ENCODE results near the gene PLCH2. TPM values are rescaled to one million over a fixed set of nuclear protein-coding genes. Genes with fewer than 3 reads are reported as not detected.

PLCH2 gene
- total RNA-seq, 1 experiment from 2014 or later: not detected

DNA sequence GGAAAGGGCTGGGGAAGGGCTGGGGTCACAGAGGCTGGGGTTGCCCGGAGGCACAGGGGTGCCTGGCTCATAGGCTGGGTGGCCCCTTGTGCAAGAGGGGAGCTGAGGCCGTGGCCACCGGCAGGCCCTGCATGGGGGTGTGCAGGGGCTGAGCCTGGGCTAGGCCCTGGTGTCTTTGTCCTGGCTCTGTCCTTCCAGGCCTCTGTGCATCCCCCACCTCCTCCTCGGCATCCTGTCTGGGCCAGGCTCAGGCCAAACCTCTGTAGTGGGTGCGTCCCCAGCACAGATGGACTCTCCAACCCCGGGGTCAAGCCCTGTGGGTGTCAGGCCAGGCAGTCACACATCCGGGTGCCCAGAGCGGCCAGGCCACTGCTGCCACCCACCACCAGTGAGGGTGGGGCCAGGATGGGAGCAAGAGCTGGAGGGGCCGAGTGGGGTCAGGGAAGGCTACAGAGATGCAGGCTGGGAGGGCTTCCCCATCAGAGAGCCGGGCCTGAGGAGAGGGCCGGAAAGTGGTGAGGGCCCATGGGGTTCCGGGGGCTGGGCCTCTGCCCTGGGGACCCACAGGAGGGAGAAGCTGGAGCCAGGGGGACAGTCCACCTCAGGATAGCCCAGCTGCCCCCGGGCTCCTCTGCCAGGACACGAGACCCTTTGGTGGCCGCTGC lies 30.9 kb downstream of the PLCH2 start:
- ChIA-PET POLR2A (ENCODE audit: low non-redundant PET) (no interaction called here), CTCF (no interaction called here)
- no peaks in the 10 kb centered on the region for H3K9me3 ChIP-seq (ENCODE audit: low read depth, low read length, poor library complexity, severe bottlenecking)
- H3K27me3 ChIP-seq (replicated peaks; ENCODE audit: insufficient read depth, low read depth, low read length, poor library complexity): no peaks in the 10 kb centered on the region
- peaks cover 26% of the 10 kb centered on the region for H3K36me3 ChIP-seq (ENCODE audit: insufficient read depth, low read length, poor library complexity, severe bottlenecking)
- intact Hi-C loops (cut with micrococcal nuclease; ENCODE audit: unreplicated experiment): no loop called here
- no peaks in the 10 kb centered on the region for H3K4me1 ChIP-seq (ENCODE audit: insufficient read depth, low read length, poor library complexity, severe bottlenecking)
- no peak overlapping the region for H3K27ac ChIP-seq (ENCODE audit: low read depth, low read length, poor library complexity, severe bottlenecking)
- no peak for DNase-seq (ENCODE audit: low spot score)
- BruUV-seq (replicated peaks): no TSS peak
- H3K4me3 ChIP-seq (ENCODE audit: low read depth, low read length, poor library complexity, severe bottlenecking): no peak overlapping the region
- TF ChIP-seq, protein P1, sequence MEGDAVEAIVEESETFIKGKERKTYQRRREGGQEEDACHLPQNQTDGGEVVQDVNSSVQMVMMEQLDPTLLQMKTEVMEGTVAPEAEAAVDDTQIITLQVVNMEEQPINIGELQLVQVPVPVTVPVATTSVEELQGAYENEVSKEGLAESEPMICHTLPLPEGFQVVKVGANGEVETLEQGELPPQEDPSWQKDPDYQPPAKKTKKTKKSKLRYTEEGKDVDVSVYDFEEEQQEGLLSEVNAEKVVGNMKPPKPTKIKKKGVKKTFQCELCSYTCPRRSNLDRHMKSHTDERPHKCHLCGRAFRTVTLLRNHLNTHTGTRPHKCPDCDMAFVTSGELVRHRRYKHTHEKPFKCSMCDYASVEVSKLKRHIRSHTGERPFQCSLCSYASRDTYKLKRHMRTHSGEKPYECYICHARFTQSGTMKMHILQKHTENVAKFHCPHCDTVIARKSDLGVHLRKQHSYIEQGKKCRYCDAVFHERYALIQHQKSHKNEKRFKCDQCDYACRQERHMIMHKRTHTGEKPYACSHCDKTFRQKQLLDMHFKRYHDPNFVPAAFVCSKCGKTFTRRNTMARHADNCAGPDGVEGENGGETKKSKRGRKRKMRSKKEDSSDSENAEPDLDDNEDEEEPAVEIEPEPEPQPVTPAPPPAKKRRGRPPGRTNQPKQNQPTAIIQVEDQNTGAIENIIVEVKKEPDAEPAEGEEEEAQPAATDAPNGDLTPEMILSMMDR (conservative IDR thresholded peaks at IDR 0.05; ENCODE audit: low read depth, low read length): no peak
- TF ChIP-seq EZH2 (IDR thresholded peaks at IDR 0.05; ENCODE audit: borderline replicate concordance, low read depth, low read length, poor library complexity, severe bottlenecking): no peak

GRCh38 chr1:2507744-2508155 lies 31.7 kb downstream of the PLCH2 start:
- Histone ChIP-seq H3K36me3 (ENCODE audit: insufficient read depth, low read length, poor library complexity, severe bottlenecking) (peaks cover 30% of the 10 kb centered on the region), H3K9me3 (ENCODE audit: low read depth, low read length, poor library complexity, severe bottlenecking) (no peaks in the 10 kb centered on the region), H3K27me3 (replicated peaks; ENCODE audit: insufficient read depth, low read depth, low read length, poor library complexity) (no peaks in the 10 kb centered on the region), H3K27ac (ENCODE audit: low read depth, low read length, poor library complexity, severe bottlenecking) (no peak overlapping the region), H3K4me3 (ENCODE audit: low read depth, low read length, poor library complexity, severe bottlenecking) (no peak overlapping the region), H3K4me1 (ENCODE audit: insufficient read depth, low read length, poor library complexity, severe bottlenecking) (no peaks in the 10 kb centered on the region)
- intact Hi-C loops (cut with micrococcal nuclease; ENCODE audit: unreplicated experiment): no loop called here
- DNase-seq (ENCODE audit: low spot score): no peak
- ChIA-PET POLR2A (ENCODE audit: low non-redundant PET) (no interaction called here), CTCF (no interaction called here)
- no TSS peak for BruUV-seq (replicated peaks)
- TF ChIP-seq, protein P1 (conservative IDR thresholded peaks at IDR 0.05; ENCODE audit: low read depth, low read length): no peak
- TF ChIP-seq EZH2 (IDR thresholded peaks at IDR 0.05; ENCODE audit: borderline replicate concordance, low read depth, low read length, poor library complexity, severe bottlenecking): no peak

DNA sequence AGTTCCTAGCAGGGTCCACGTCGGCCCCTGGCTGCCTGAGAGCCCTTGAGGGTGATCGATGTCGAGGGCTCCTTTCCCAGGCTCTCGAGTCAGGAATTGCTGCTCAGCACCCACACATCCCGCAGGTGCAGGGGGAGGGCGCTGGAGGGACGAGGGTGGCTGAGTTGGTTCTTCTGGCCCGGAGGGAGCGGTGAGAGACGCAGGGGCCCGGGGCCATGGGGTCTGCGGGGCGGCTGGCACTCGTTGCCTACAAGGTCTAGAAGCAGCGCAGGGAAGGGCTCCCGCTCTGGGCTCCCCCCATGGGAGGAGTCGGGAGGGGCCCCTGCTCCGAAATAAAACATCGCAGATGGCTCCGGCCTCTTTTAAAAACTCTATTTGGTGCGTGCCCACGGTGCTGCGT lies 32.1 kb downstream of the PLCH2 start:
- Histone ChIP-seq H3K27me3 (replicated peaks; ENCODE audit: insufficient read depth, low read depth, low read length, poor library complexity) (no peaks in the 10 kb centered on the region), H3K4me1 (ENCODE audit: insufficient read depth, low read length, poor library complexity, severe bottlenecking) (no peaks in the 10 kb centered on the region), H3K36me3 (ENCODE audit: insufficient read depth, low read length, poor library complexity, severe bottlenecking) (peaks cover 34% of the 10 kb centered on the region), H3K9me3 (ENCODE audit: low read depth, low read length, poor library complexity, severe bottlenecking) (no peaks in the 10 kb centered on the region), H3K27ac (ENCODE audit: low read depth, low read length, poor library complexity, severe bottlenecking) (no peak overlapping the region), H3K4me3 (ENCODE audit: low read depth, low read length, poor library complexity, severe bottlenecking) (no peak overlapping the region)
- ChIA-PET POLR2A (ENCODE audit: low non-redundant PET) (no interaction called here), CTCF (no interaction called here)
- no TSS peak for BruUV-seq (replicated peaks)
- TF ChIP-seq, protein P1 (conservative IDR thresholded peaks at IDR 0.05; ENCODE audit: low read depth, low read length): no peak
- no peak for TF ChIP-seq EZH2 (IDR thresholded peaks at IDR 0.05; ENCODE audit: borderline replicate concordance, low read depth, low read length, poor library complexity, severe bottlenecking)
- DNase-seq (ENCODE audit: low spot score): no peak
- intact Hi-C loops (cut with micrococcal nuclease; ENCODE audit: unreplicated experiment): no loop called here

Measured in A673 (cell line).